Epithelial cell of esophagus (primary cell): Measurements from ENCODE around the gene LBHD1.

ENCODE experiments used
- DNase-seq: peaks from one replicate; pipeline ENCODE4 v3.0.0; 2010; ENCODE audit warnings: low read depth
- H3K4me3 ChIP-seq: 2 replicates; pipeline ENCODE4 v1.5.1; 2011; ENCODE audit warnings: mild to moderate bottlenecking, low read length, control low read depth
- TF ChIP-seq, protein P1 (sequence below): IDR thresholded peaks from 2 replicates; pipeline ENCODE4 v1.5.1; 2011; ENCODE audit warnings: low read depth, mild to moderate bottlenecking, low read length, control low read depth, inconsistent platforms; ENCODE audit not compliant: insufficient read depth; ENCODE audit errors: missing control alignments

Gene LBHD1

GRCh38 chr11:62712861-62713260 is 40.8 kb upstream of the LBHD1 start:
- TF ChIP-seq, protein P1, sequence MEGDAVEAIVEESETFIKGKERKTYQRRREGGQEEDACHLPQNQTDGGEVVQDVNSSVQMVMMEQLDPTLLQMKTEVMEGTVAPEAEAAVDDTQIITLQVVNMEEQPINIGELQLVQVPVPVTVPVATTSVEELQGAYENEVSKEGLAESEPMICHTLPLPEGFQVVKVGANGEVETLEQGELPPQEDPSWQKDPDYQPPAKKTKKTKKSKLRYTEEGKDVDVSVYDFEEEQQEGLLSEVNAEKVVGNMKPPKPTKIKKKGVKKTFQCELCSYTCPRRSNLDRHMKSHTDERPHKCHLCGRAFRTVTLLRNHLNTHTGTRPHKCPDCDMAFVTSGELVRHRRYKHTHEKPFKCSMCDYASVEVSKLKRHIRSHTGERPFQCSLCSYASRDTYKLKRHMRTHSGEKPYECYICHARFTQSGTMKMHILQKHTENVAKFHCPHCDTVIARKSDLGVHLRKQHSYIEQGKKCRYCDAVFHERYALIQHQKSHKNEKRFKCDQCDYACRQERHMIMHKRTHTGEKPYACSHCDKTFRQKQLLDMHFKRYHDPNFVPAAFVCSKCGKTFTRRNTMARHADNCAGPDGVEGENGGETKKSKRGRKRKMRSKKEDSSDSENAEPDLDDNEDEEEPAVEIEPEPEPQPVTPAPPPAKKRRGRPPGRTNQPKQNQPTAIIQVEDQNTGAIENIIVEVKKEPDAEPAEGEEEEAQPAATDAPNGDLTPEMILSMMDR: no peak
- no peak overlapping the region for H3K4me3 ChIP-seq
- no peak for DNase-seq

GRCh38 chr11:62712276-62712812 is 40.3 kb upstream of the LBHD1 start:
- no peak overlapping the region for H3K4me3 ChIP-seq
- TF ChIP-seq, protein P1: no peak
- no peak for DNase-seq

DNA sequence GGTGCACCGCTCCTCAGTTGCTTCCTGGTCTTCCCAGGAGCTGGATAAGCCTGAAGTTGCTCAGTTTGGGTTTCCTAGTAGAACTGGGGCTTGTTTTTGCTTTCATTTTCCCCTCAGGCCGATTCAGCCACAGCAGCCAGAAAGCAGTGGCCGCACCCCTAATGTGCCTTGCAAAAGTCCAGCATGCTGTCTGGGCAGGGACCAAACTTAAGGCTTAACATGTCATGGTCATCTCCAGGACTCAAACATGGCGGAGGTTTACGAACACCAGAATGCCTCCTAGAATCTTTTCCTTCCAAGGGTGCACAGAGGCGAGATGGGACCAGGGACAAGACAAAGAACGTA is 37.9 kb upstream of the LBHD1 start:
- TF ChIP-seq, protein P1: no peak
- no peak for DNase-seq
- H3K4me3 ChIP-seq: peak overlapping the region; percentile 72

DNA sequence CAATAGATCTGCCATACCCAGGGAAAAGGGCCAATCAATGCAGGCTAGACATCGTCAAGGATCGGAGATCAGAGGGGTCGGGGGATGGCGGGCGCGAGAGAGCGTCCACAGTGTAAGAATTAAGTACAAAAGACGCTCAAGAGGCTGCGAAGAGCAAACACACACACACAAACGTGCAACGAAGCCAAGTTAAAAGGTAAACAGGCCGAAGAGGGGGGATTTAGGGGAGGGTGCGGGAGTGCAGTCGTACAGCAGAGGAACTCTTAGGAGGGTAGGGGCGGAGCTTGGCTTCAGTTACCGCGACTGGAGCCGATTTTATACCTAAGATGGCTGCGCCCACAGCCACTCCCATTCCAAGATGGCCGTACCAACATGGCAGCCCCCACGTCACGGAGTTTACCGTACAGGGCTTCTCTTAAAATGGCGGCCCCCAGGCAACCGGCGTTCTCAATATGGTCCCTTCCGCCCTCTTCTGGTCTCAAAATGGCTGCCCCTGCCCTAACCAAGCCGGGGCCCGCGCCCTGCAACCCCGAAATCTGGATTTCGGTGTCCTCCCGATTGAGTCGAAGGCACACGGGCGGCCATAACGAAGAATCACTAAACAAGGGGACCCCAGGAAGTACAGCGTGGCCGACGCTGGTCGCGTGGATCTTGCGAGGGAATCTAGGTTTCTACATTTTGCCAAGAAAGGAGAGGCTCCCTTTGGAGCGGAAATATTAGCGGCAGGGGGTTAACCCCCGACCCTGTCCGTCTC is 37.4 kb upstream of the LBHD1 start:
- TF ChIP-seq, protein P1: peak; percentile 7
- peak; percentile 98 for DNase-seq
- H3K4me3 ChIP-seq: peak overlapping the region; percentile 72

GRCh38 chr11:62708793-62709192 is 36.7 kb upstream of the LBHD1 start:
- H3K4me3 ChIP-seq: peak overlapping the region; percentile 72
- TF ChIP-seq, protein P1: no peak
- DNase-seq: peak; percentile 48

- TF ChIP-seq, protein P1: no peak
- peak overlapping the region; percentile 72 for H3K4me3 ChIP-seq
- no peak for DNase-seq
Observed at GRCh38 chr11:62708392-62708791, 36.3 kb upstream of the LBHD1 start.
